ENCODE measurements around the gene HOXA13. TPM values are rescaled to one million over a fixed set of nuclear protein-coding genes. Genes with fewer than 3 reads are reported as not detected.

HOXA13 gene
- total RNA-seq, 2 donors from 2014 or later, result not detected

GRCh38 chr7:27164367-27165088, 35.4 kb downstream of the HOXA13 start:
- peaks cover 49 to 52% of the 10 kb centered on the region in 2 donors for H3K27me3 Mint-ChIP-seq
- DNase-seq (ENCODE audit: low spot score) (peak; percentile 56), ATAC-seq (peak in 1 of 2 donors; percentile 4)
- no peaks in the 10 kb centered on the region for H3K9me3 Mint-ChIP-seq
- peaks cover 6% of the 10 kb centered on the region for H3K36me3 Mint-ChIP-seq
- H3K4me3 Mint-ChIP-seq, result peak overlapping the region; percentile 71
- H3K27ac Mint-ChIP-seq, result no peak overlapping the region
- H3K4me1 Mint-ChIP-seq (ENCODE audit: low read depth in 2 of 2), result peaks cover 32% of the 10 kb centered on the region in 2 donors

GRCh38 chr7:27164045-27164366, 35.9 kb downstream of the HOXA13 start:
- no peak for DNase-seq (ENCODE audit: low spot score)
- ATAC-seq, result no peak
- Mint-ChIP-seq H3K4me1 (ENCODE audit: low read depth in 2 of 2) (peaks cover 32 to 33% of the 10 kb centered on the region in 2 donors), H3K27ac (no peak overlapping the region), H3K27me3 (peaks cover 53 to 55% of the 10 kb centered on the region in 2 donors), H3K4me3 (peak overlapping the region; percentile 71), H3K36me3 (peaks cover 6% of the 10 kb centered on the region), H3K9me3 (no peaks in the 10 kb centered on the region)

GRCh38 chr7:27163288-27164044, 36.4 kb downstream of the HOXA13 start:
- Mint-ChIP-seq H3K36me3 (peaks cover 1% of the 10 kb centered on the region), H3K27me3 (peaks cover 51 to 55% of the 10 kb centered on the region in 2 donors), H3K4me3 (peak overlapping the region; percentile 71), H3K9me3 (no peaks in the 10 kb centered on the region), H3K4me1 (ENCODE audit: low read depth in 2 of 2) (peaks cover 27% of the 10 kb centered on the region in 2 donors), H3K27ac (no peak overlapping the region)
- DNase-seq (ENCODE audit: low spot score) (no peak), ATAC-seq (no peak)

- H3K9me3 Mint-ChIP-seq, result no peaks in the 10 kb centered on the region
- no peak for ATAC-seq
- no peak overlapping the region for H3K27ac Mint-ChIP-seq
- H3K4me1 Mint-ChIP-seq (ENCODE audit: low read depth in 2 of 2), result peaks cover 32 to 33% of the 10 kb centered on the region in 2 donors
- no peaks in the 10 kb centered on the region for H3K36me3 Mint-ChIP-seq
- DNase-seq (ENCODE audit: low spot score), result no peak
- H3K27me3 Mint-ChIP-seq, result peaks cover 52 to 59% of the 10 kb centered on the region in 2 donors
- H3K4me3 Mint-ChIP-seq, result no peak overlapping the region
These were observed 37.2 kb downstream of the HOXA13 start for GRCh38 chr7:27162561-27163287.

- Mint-ChIP-seq H3K36me3 (no peaks in the 10 kb centered on the region), H3K27ac (no peak overlapping the region), H3K27me3 (peaks cover 53 to 59% of the 10 kb centered on the region in 2 donors), H3K4me3 (no peak overlapping the region), H3K4me1 (ENCODE audit: low read depth in 2 of 2) (peaks cover 30 to 31% of the 10 kb centered on the region in 2 donors), H3K9me3 (no peaks in the 10 kb centered on the region)
- no peak for DNase-seq (ENCODE audit: low spot score)
- ATAC-seq, result no peak
These were observed 38.0 kb downstream of the HOXA13 start for GRCh38 chr7:27161721-27162560.

GRCh38 chr7:27161214-27161720, 38.6 kb downstream of the HOXA13 start:
- H3K4me1 Mint-ChIP-seq (ENCODE audit: low read depth in 2 of 2), result peaks cover 29 to 35% of the 10 kb centered on the region in 2 donors
- DNase-seq (ENCODE audit: low spot score) (no peak), ATAC-seq (no peak)
- H3K4me3 Mint-ChIP-seq, result peak overlapping the region; percentile 79
- H3K9me3 Mint-ChIP-seq, result no peaks in the 10 kb centered on the region
- H3K27ac Mint-ChIP-seq, result no peak overlapping the region
- H3K36me3 Mint-ChIP-seq, result no peaks in the 10 kb centered on the region
- H3K27me3 Mint-ChIP-seq, result peaks cover 54 to 56% of the 10 kb centered on the region in 2 donors

GRCh38 chr7:27160546-27161213, 39.2 kb downstream of the HOXA13 start:
- peaks cover 28 to 36% of the 10 kb centered on the region in 2 donors for H3K4me1 Mint-ChIP-seq (ENCODE audit: low read depth in 2 of 2)
- H3K27me3 Mint-ChIP-seq, result peaks cover 55% of the 10 kb centered on the region in 2 donors
- ATAC-seq (peak; percentile 71 to 80), DNase-seq (ENCODE audit: low spot score) (peak; percentile 84)
- H3K4me3 Mint-ChIP-seq, result peak overlapping the region; percentile 79
- H3K27ac Mint-ChIP-seq, result no peak overlapping the region
- no peaks in the 10 kb centered on the region for H3K9me3 Mint-ChIP-seq
- H3K36me3 Mint-ChIP-seq, result no peaks in the 10 kb centered on the region

GRCh38 chr7:27160145-27160545, 39.7 kb downstream of the HOXA13 start:
- Mint-ChIP-seq H3K9me3 (no peaks in the 10 kb centered on the region), H3K4me1 (ENCODE audit: low read depth in 2 of 2) (peaks cover 30 to 36% of the 10 kb centered on the region in 2 donors), H3K27ac (no peak overlapping the region), H3K27me3 (peaks cover 56 to 58% of the 10 kb centered on the region in 2 donors), H3K4me3 (peak overlapping the region; percentile 69), H3K36me3 (no peaks in the 10 kb centered on the region)
- ATAC-seq (peak; percentile 22 to 24), DNase-seq (ENCODE audit: low spot score) (peak; percentile 60)

- DNase-seq (ENCODE audit: low spot score), result no peak
- Mint-ChIP-seq H3K4me1 (ENCODE audit: low read depth in 2 of 2) (peaks cover 35 to 38% of the 10 kb centered on the region in 2 donors), H3K4me3 (peak overlapping the region; percentile 69), H3K27ac (no peak overlapping the region), H3K9me3 (no peaks in the 10 kb centered on the region), H3K36me3 (no peaks in the 10 kb centered on the region), H3K27me3 (peaks cover 58 to 64% of the 10 kb centered on the region in 2 donors)
- ATAC-seq, result no peak
These were observed 40.4 kb downstream of the HOXA13 start for GRCh38 chr7:27159266-27160144.

GRCh38 chr7:27158436-27159265, 41.2 kb downstream of the HOXA13 start:
- no peaks in the 10 kb centered on the region for H3K36me3 Mint-ChIP-seq
- no peak for ATAC-seq
- H3K27me3 Mint-ChIP-seq, result peaks cover 59 to 66% of the 10 kb centered on the region in 2 donors
- DNase-seq (ENCODE audit: low spot score), result peak; percentile 44
- H3K4me3 Mint-ChIP-seq, result no peak overlapping the region
- H3K4me1 Mint-ChIP-seq (ENCODE audit: low read depth in 2 of 2), result peaks cover 38 to 39% of the 10 kb centered on the region in 2 donors
- no peak overlapping the region for H3K27ac Mint-ChIP-seq
- H3K9me3 Mint-ChIP-seq, result no peaks in the 10 kb centered on the region

GRCh38 chr7:27157702-27158431, 42.0 kb downstream of the HOXA13 start:
- no peak overlapping the region for H3K4me3 Mint-ChIP-seq
- H3K9me3 Mint-ChIP-seq, result no peaks in the 10 kb centered on the region
- H3K27ac Mint-ChIP-seq, result peak overlapping the region; percentile 0 to 67
- DNase-seq (ENCODE audit: low spot score) (peak; percentile 54), ATAC-seq (no peak)
- H3K36me3 Mint-ChIP-seq, result no peaks in the 10 kb centered on the region
- H3K27me3 Mint-ChIP-seq, result peaks cover 61 to 66% of the 10 kb centered on the region in 2 donors
- peaks cover 35 to 42% of the 10 kb centered on the region in 2 donors for H3K4me1 Mint-ChIP-seq (ENCODE audit: low read depth in 2 of 2)

Measured in natural killer cell treated with Interleukin-12 subunit alpha and Interleukin-12 subunit beta and Interleukin-15 and Interleukin-18, amount 100 ng/mL, for 72 hours (primary cell).